GM23338 (cell line): ENCODE data around the gene WRAP53.

Experiments
- CREB1 ChIP-seq: fragments of 250-450 bp; sonication (Bioruptor Pico); IDR thresholded peaks from 2 replicates; pipeline ENCODE4 v1.5.0; 2020; ENCODE audit warnings: low read depth, mild to moderate bottlenecking, moderate library complexity
- CTCF ChIP-seq, 2 experiments: fragments of 200-600 bp in 1 of 2; sonication (generic) in 1 of 2; conservative IDR thresholded peaks; 2 replicates each; pipeline versions ENCODE4 v1.5.1 to v1.6.1; 2016 to 2017; ENCODE audit warnings: antibody characterized with exemption in 2 of 2, low read depth in 2 of 2, mild to moderate bottlenecking in 2 of 2, moderate library complexity in 1 of 2
- ETS1 ChIP-seq: IDR thresholded peaks from 2 replicates; pipeline ENCODE4 v1.6.1; 2016; ENCODE audit warnings: antibody characterized with exemption
- EZH2 ChIP-seq: fragments of 200-600 bp; sonication (generic); IDR thresholded peaks from one replicate; pipeline ENCODE4 v1.8.0; 2017; ENCODE audit warnings: antibody characterized with exemption, mild to moderate bottlenecking, low read depth; ENCODE audit not compliant: unreplicated experiment
- EZH2phosphoT487 ChIP-seq: fragments of 200-600 bp; sonication (generic); IDR thresholded peaks from one replicate; pipeline ENCODE4 v1.8.1; 2018; ENCODE audit warnings: antibody characterized with exemption; ENCODE audit not compliant: unreplicated experiment
- POLR2AphosphoS5 ChIP-seq: IDR thresholded peaks from 2 replicates; pipeline ENCODE4 v1.6.1; 2016; ENCODE audit warnings: antibody characterized with exemption, low read depth
- STAT1 ChIP-seq: IDR thresholded peaks from one replicate; pipeline ENCODE4 v1.6.1; 2016; ENCODE audit warnings: antibody characterized with exemption; ENCODE audit not compliant: unreplicated experiment

- TF ChIP-seq CTCF (conservative IDR thresholded peaks at IDR 0.05; ENCODE audit: low read depth in 2 of 2) = no peak
- no peak for TF ChIP-seq EZH2
- TF ChIP-seq POLR2AphosphoS5 = no peak
- TF ChIP-seq CREB1 (CRISPR knock-in tag) = no peak
- no peak for TF ChIP-seq EZH2phosphoT487
- no peak for TF ChIP-seq STAT1
- no peak for TF ChIP-seq ETS1
Measured at GRCh38 chr17:7695586-7695985, 7.3 kb downstream of the WRAP53 start.
